GM23338 (cell line): ENCODE results near the gene ZNF536. TPM values are rescaled to one million over a fixed set of nuclear protein-coding genes. Genes with fewer than 3 reads are reported as not detected.

Source experiments
- ATAC-seq: fragments of 200-7000 bp; cut with Tn5 transposase; 3 replicates; pipeline ENCODE4 v1.9.1; 2020
- DNase-seq: peaks from one replicate; pipeline ENCODE4 v3.0.0-alpha.2; 2015; ENCODE audit warnings: low spot score
- H2AFZ ChIP-seq: fragments of 200-600 bp; sonication (generic); 2 replicates; pipeline ENCODE4 v1.8.0; 2016; ENCODE audit warnings: antibody characterized with exemption, mild to moderate bottlenecking, moderate library complexity
- H3F3A ChIP-seq: fragments of 200-600 bp; sonication (generic); replicated peaks from 2 replicates; pipeline ENCODE4 v1.8.0; 2017; ENCODE audit warnings: antibody characterized with exemption, mixed run types, low read depth
- H3K27ac ChIP-seq: fragments of 200-600 bp; sonication (generic); 2 replicates; pipeline ENCODE4 v1.6.1; 2016; ENCODE audit warnings: low read depth
- H3K27me3 ChIP-seq: fragments of 200-600 bp; sonication (generic); 2 replicates; pipeline ENCODE4 v1.8.0; 2016; ENCODE audit warnings: mild to moderate bottlenecking, mixed run types, moderate library complexity; ENCODE audit not compliant: insufficient read depth
- H3K36me3 ChIP-seq: fragments of 200-600 bp; sonication (generic); 2 replicates; pipeline ENCODE4 v1.8.0; 2016; ENCODE audit warnings: mild to moderate bottlenecking; ENCODE audit not compliant: insufficient read depth
- H3K4me1 ChIP-seq: fragments of 200-600 bp; sonication (generic); 2 replicates; pipeline ENCODE4 v1.8.0; 2016; ENCODE audit warnings: mild to moderate bottlenecking, moderate library complexity; ENCODE audit not compliant: insufficient read depth
- H3K4me2 ChIP-seq: fragments of 200-600 bp; sonication (generic); 2 replicates; pipeline ENCODE4 v1.7.1; 2017; ENCODE audit warnings: mixed run types
- H3K4me3 ChIP-seq: fragments of 200-600 bp; sonication (generic); 2 replicates; pipeline ENCODE4 v1.6.1; 2016; ENCODE audit warnings: mixed run types
- H3K79me2 ChIP-seq: fragments of 200-600 bp; sonication (generic); replicated peaks from 2 replicates; pipeline ENCODE4 v1.8.0; 2017; ENCODE audit warnings: mild to moderate bottlenecking; ENCODE audit not compliant: insufficient read depth
- H3K9me2 ChIP-seq: fragments of 200-600 bp; sonication (generic); 2 replicates; pipeline ENCODE4 v1.8.0; 2017; ENCODE audit not compliant: insufficient read depth
- H4K20me1 ChIP-seq: fragments of 200-600 bp; sonication (generic); replicated peaks from 2 replicates; pipeline ENCODE4 v1.8.0; 2017; ENCODE audit warnings: mild to moderate bottlenecking; ENCODE audit not compliant: insufficient read depth
- H3K27ac Mint-ChIP-seq: 2 replicates; pipeline ENCODE4 v1.8.0; 2020; ENCODE audit warnings: inconsistent platforms, mild to moderate bottlenecking, moderate library complexity, mixed read lengths
- H3K27me3 Mint-ChIP-seq: 3 replicates; pipeline ENCODE4 v1.8.0; 2022; ENCODE audit warnings: low read depth, mild to moderate bottlenecking, moderate library complexity, mixed read lengths, inconsistent platforms; ENCODE audit not compliant: insufficient read depth, poor library complexity
- H3K36me3 Mint-ChIP-seq: 3 replicates; pipeline ENCODE4 v1.8.0; 2021; ENCODE audit warnings: low read depth, mild to moderate bottlenecking, inconsistent platforms, moderate library complexity, mixed read lengths
- H3K4me1 Mint-ChIP-seq: 3 replicates; pipeline ENCODE4 v1.8.0; 2020; ENCODE audit warnings: mild to moderate bottlenecking, inconsistent platforms, mixed read lengths
- H3K4me3 Mint-ChIP-seq: 3 replicates; pipeline ENCODE4 v1.8.0; 2021; ENCODE audit warnings: moderate library complexity, mild to moderate bottlenecking, inconsistent platforms, mixed read lengths
- H3K9me3 Mint-ChIP-seq: 3 replicates; pipeline ENCODE4 v1.8.0; 2020; ENCODE audit warnings: moderate library complexity, mild to moderate bottlenecking, inconsistent platforms, mixed read lengths
- CREB1 ChIP-seq: fragments of 250-450 bp; sonication (Bioruptor Pico); IDR thresholded peaks from 2 replicates; pipeline ENCODE4 v1.5.0; 2020; ENCODE audit warnings: low read depth, mild to moderate bottlenecking, moderate library complexity
- EZH2 ChIP-seq: fragments of 200-600 bp; sonication (generic); IDR thresholded peaks from one replicate; pipeline ENCODE4 v1.8.0; 2017; ENCODE audit warnings: antibody characterized with exemption, mild to moderate bottlenecking, low read depth; ENCODE audit not compliant: unreplicated experiment
- EZH2phosphoT487 ChIP-seq: fragments of 200-600 bp; sonication (generic); IDR thresholded peaks from one replicate; pipeline ENCODE4 v1.8.1; 2018; ENCODE audit warnings: antibody characterized with exemption; ENCODE audit not compliant: unreplicated experiment
- JUNB ChIP-seq: IDR thresholded peaks from one replicate; pipeline ENCODE4 v1.6.1; 2016; ENCODE audit warnings: antibody characterized with exemption; ENCODE audit not compliant: unreplicated experiment
- NANOG ChIP-seq: IDR thresholded peaks from 2 replicates; pipeline ENCODE4 v1.6.1; 2016; ENCODE audit warnings: antibody characterized with exemption, borderline replicate concordance
- POLR2AphosphoS5 ChIP-seq: IDR thresholded peaks from 2 replicates; pipeline ENCODE4 v1.6.1; 2016; ENCODE audit warnings: antibody characterized with exemption, low read depth
- REST ChIP-seq: IDR thresholded peaks from one replicate; pipeline ENCODE4 v1.6.1; 2018; ENCODE audit warnings: antibody characterized with exemption; ENCODE audit not compliant: unreplicated experiment
- STAT1 ChIP-seq: IDR thresholded peaks from one replicate; pipeline ENCODE4 v1.6.1; 2016; ENCODE audit warnings: antibody characterized with exemption; ENCODE audit not compliant: unreplicated experiment
- ZNF114 ChIP-seq: fragments of 250-450 bp; sonication (Bioruptor Pico); IDR thresholded peaks from 2 replicates; pipeline ENCODE4 v1.5.0; 2020; ENCODE audit warnings: mild to moderate bottlenecking, moderate library complexity
- ZNF331 ChIP-seq: fragments of 250-450 bp; sonication (Bioruptor Pico); IDR thresholded peaks from 2 replicates; pipeline ENCODE4 v1.5.0; 2020; ENCODE audit warnings: low read depth, mild to moderate bottlenecking, moderate library complexity
- ZNF462 ChIP-seq: fragments of 250-450 bp; sonication (Bioruptor Pico); IDR thresholded peaks from 2 replicates; pipeline ENCODE4 v1.5.0; 2020; ENCODE audit warnings: mild to moderate bottlenecking, moderate library complexity
- polyA plus RNA-seq: library from polyadenylated mRNA; unstranded; fragments of >200 nt; fragmentation: Nextera tagmentation; extraction: Ambion mirVana; gene quantifications from 2 replicates; pipeline ENCODE4 v1.2.1, GENCODE V29; 2016
- total RNA-seq: library from RNA; depleted of rRNA; stranded (reverse); fragments of >200 nt; shearing (Covaris generic); gene quantifications from 2 replicates; pipeline ENCODE4 v1.2.3, GENCODE V29; 2014
- TF ChIP-seq, protein P1 (sequence below), 2 experiments: fragments of 200-600 bp in 1 of 2; sonication (generic) in 1 of 2; conservative IDR thresholded peaks; 2 replicates each; pipeline versions ENCODE4 v1.5.1 to v1.6.1; 2016 to 2017; ENCODE audit warnings: antibody characterized with exemption in 2 of 2, low read depth in 2 of 2, mild to moderate bottlenecking in 2 of 2, moderate library complexity in 1 of 2
- TF ChIP-seq, protein P2 (sequence below): IDR thresholded peaks from 2 replicates; pipeline ENCODE4 v1.6.1; 2016; ENCODE audit warnings: antibody characterized with exemption

Gene ZNF536
- total and polyA plus RNA-seq, 2 experiments from 2014 or later: 0.07 TPM; not detected in 1

DNA sequence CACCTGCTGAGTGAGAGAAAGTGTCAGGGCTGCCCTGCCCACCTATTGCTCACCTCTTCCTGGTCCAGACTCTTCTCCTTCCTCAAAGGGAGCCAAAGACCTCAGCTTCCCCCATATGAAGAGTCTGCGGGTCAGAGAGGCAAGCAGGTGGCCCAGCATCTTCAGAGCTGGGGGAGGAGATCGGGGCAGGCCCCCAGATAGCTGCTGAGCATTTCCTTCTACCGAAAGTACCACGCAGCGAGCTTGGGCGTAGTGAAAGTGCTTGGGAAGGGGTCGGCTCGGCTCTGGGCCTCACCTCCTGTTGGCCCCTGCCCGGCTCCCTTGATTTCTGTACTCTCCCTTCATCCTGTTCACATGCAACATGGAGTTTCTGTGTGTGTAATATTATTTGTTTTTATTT, 12.2 kb upstream of the ZNF536 start:
- H3F3A ChIP-seq: no peaks in the 10 kb centered on the region
- H2AFZ ChIP-seq: no peak overlapping the region
- no peak overlapping the region for H3K4me2 ChIP-seq
- DNase-seq (no peak), ATAC-seq (no peak; the same call in 2 of the 3 replicates)
- no peak overlapping the region for H3K27ac ChIP-seq
- H3K79me2 ChIP-seq: no peaks in the 10 kb centered on the region
- H4K20me1 ChIP-seq: no peaks in the 10 kb centered on the region
- peaks cover 20% of the 10 kb centered on the region for H3K4me1 ChIP-seq
- Mint-ChIP-seq H3K36me3 (no peaks in the 10 kb centered on the region; the same call in 2 of the 3 replicates), H3K27me3 (peaks cover 19% of the 10 kb centered on the region), H3K4me1 (peaks cover 23% of the 10 kb centered on the region), H3K4me3 (no peak overlapping the region), H3K27ac (no peak overlapping the region; the same call in 1 of the 2 replicates), H3K9me3 (peaks cover 5% of the 10 kb centered on the region; the same call in 1 of the 3 replicates)
- no peak for TF ChIP-seq STAT1
- no peak for TF ChIP-seq CREB1 (CRISPR knock-in tag)
- TF ChIP-seq, protein P1, sequence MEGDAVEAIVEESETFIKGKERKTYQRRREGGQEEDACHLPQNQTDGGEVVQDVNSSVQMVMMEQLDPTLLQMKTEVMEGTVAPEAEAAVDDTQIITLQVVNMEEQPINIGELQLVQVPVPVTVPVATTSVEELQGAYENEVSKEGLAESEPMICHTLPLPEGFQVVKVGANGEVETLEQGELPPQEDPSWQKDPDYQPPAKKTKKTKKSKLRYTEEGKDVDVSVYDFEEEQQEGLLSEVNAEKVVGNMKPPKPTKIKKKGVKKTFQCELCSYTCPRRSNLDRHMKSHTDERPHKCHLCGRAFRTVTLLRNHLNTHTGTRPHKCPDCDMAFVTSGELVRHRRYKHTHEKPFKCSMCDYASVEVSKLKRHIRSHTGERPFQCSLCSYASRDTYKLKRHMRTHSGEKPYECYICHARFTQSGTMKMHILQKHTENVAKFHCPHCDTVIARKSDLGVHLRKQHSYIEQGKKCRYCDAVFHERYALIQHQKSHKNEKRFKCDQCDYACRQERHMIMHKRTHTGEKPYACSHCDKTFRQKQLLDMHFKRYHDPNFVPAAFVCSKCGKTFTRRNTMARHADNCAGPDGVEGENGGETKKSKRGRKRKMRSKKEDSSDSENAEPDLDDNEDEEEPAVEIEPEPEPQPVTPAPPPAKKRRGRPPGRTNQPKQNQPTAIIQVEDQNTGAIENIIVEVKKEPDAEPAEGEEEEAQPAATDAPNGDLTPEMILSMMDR (conservative IDR thresholded peaks at IDR 0.05; ENCODE audit: low read depth in 2 of 2): no peak
- TF ChIP-seq REST: no peak
- TF ChIP-seq ZNF462 (CRISPR knock-in tag): no peak
- TF ChIP-seq EZH2phosphoT487: no peak
- TF ChIP-seq POLR2AphosphoS5: no peak
- TF ChIP-seq NANOG: no peak
- TF ChIP-seq ZNF331: no peak
- no peak for TF ChIP-seq ZNF114 (CRISPR knock-in tag)
- TF ChIP-seq EZH2: no peak
- TF ChIP-seq, protein P2, sequence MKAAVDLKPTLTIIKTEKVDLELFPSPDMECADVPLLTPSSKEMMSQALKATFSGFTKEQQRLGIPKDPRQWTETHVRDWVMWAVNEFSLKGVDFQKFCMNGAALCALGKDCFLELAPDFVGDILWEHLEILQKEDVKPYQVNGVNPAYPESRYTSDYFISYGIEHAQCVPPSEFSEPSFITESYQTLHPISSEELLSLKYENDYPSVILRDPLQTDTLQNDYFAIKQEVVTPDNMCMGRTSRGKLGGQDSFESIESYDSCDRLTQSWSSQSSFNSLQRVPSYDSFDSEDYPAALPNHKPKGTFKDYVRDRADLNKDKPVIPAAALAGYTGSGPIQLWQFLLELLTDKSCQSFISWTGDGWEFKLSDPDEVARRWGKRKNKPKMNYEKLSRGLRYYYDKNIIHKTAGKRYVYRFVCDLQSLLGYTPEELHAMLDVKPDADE: no peak
- no peak for TF ChIP-seq JUNB
- H3K9me2 ChIP-seq: peaks cover 6% of the 10 kb centered on the region; the same call in 1 of the 2 replicates
- no peak overlapping the region for H3K4me3 ChIP-seq
- no peaks in the 10 kb centered on the region for H3K27me3 ChIP-seq
- no peaks in the 10 kb centered on the region for H3K36me3 ChIP-seq
